Measurements from ENCODE around the gene TOR1AIP2.

DNA sequence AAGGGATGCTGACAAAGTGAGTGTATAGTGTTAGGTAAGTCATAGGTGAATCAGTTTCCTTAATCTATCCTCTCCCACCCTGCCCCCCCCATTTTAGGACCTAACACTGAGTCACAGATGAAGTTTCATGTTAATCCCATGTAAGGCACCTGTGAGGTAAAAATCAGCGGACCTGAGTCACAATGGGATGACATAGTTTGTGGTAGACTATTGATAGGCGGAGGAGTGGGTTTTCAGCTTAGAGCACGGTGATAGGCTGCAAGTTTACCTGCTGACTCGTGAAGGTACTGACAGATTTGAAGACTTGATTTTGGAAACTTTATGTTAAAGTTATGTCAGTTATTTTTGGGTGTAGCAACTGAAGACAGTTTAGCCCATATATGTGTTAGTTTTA, 6.1 kb upstream of the TOR1AIP2 start:
- TF ChIP-seq, protein P1, sequence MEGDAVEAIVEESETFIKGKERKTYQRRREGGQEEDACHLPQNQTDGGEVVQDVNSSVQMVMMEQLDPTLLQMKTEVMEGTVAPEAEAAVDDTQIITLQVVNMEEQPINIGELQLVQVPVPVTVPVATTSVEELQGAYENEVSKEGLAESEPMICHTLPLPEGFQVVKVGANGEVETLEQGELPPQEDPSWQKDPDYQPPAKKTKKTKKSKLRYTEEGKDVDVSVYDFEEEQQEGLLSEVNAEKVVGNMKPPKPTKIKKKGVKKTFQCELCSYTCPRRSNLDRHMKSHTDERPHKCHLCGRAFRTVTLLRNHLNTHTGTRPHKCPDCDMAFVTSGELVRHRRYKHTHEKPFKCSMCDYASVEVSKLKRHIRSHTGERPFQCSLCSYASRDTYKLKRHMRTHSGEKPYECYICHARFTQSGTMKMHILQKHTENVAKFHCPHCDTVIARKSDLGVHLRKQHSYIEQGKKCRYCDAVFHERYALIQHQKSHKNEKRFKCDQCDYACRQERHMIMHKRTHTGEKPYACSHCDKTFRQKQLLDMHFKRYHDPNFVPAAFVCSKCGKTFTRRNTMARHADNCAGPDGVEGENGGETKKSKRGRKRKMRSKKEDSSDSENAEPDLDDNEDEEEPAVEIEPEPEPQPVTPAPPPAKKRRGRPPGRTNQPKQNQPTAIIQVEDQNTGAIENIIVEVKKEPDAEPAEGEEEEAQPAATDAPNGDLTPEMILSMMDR (IDR thresholded peaks at IDR 0.05), result no peak
- no peak for TF ChIP-seq POLR2A (IDR thresholded peaks at IDR 0.05)
- no peak for TF ChIP-seq POLR2AphosphoS5 (IDR thresholded peaks at IDR 0.05)
